Loucy (cell line): ENCODE measurements around the gene PRSS50.
A peak's percentile ranks its signal among the peaks of the same experiment; 100 is the strongest.

Experiments used
- CTCF ChIP-seq: fragments of 200-600 bp; sonication (generic); conservative IDR thresholded peaks from 2 replicates; pipeline ENCODE4 v1.5.1; 2014; ENCODE audit warnings: mild to moderate bottlenecking, antibody characterized with exemption, low read length
- EZH2phosphoT487 ChIP-seq: fragments of 200-600 bp; IDR thresholded peaks from 2 replicates; pipeline ENCODE4 v1.6.1; 2018; ENCODE audit warnings: antibody characterized with exemption, mild to moderate bottlenecking, moderate library complexity, borderline replicate concordance

DNA sequence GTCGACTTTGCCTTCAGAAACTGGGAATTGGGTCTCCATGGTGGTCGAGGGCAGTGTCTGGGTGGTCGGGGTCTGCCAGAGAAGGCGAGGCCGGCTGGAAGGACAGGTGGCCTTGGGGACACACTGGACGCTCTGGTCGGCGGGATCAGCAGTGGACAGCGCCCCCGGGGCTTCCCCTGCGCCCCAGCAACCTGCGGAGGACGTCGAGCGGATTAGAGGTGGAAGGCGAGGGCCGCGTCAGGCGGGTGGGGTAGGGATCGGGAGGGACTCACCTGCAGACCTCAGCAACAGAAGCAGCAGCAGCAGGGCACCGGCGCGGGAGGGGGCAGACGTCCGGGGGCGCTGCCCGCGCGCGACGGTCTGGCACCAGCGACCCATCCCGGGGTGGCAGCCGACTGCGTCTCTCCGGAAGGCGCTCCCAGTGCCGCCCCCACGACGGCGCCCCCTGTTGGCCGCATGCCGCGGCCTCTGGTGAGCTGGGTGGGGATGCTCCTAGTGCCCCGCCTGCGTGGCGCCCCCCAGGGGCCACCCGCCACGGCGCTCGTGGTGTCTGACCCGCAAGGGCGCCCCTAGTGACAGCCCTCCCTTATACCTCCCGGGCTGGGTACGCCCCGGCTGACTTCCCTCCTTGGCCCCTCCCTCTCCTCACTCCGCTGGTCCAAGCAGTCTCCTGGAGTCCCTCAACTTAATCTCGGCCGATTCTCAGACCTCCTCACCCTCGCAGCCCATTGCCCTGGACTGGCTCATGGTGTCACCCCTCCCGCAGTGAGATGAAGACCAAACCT lies at the start of gene PRSS50:
- TF ChIP-seq EZH2phosphoT487 (no peak), CTCF (peak; percentile 50)
